Activated T-cell treated with anti-CD3 and anti-CD28 coated beads for 4 hours (primary cell): ENCODE data around the gene COL5A3.

Source experiments
- DNase-seq: peaks from one replicate; pipeline ENCODE4 v3.0.0-alpha.2; 2020

Gene COL5A3

GRCh38 chr19:10009714-10010224, 535 bp downstream of the COL5A3 start:
- DNase-seq = no peak

DNA sequence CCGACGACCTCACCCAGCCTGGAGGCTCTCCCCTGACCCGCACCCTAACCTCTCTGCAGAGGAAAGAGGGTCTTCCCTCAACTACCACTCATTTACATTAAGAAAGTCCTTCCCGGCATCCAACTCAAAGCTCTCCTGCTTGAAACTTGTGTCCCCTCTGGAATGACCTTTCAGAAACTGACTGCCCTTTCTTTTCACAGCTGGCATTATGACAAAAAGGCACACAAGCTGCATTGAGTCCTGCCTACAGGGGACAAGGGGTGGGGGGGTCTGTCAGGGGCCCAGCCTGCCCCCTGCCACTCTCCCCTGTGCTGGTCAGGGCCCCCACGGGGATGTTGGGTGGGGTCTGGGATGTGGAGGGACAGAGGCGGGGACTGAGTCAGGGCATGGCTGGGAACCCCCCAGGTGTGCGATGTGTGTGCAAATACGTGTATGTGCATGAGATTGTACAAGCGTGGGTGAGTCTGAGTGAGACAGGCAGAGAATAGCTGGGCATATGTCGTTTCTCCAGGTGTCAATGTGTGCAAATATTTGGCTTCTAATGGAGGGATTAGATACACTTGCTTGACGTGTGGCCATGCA, 2.0 kb downstream of the COL5A3 start:
- DNase-seq = no peak

DNA sequence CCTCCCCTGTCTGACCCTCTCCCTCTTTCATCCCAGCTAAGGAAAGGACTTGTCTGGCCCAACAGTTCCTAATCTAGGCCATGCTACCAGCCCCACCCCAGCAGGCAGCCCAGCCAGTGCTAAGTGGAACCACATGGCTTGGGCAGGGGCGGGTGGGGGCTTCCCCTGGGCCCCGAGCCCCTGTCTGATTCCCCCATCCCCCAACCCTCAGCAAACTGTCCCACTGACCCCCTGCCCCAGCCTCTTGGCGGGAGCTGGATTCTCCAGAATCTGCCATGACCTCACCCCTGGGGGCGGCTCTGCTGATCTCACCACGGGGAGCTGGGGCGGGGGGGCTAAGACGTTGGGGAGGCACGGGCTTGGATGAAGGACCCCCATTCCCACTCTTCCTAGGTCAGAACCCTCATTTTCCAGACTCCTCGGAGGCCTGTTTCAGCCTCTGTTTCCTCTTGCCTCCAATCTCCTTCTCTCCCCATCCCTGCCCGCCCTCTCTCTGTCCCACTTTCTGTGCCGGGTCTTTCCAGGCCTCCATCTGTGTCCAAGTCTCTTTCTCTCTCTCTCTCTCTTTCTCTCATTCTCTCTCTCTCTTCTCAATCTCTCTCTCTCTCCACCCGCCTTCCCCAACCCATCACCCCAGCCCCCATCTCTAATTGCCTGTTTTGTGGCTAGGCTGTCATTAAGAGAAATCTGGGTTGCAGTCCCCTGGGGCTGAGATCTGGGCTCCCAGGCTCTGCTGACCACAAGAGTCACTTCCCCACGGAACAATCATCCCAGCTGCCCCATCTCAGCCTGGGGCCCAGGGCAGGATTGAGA, 2.7 kb downstream of the COL5A3 start:
- no peak for DNase-seq

DNA sequence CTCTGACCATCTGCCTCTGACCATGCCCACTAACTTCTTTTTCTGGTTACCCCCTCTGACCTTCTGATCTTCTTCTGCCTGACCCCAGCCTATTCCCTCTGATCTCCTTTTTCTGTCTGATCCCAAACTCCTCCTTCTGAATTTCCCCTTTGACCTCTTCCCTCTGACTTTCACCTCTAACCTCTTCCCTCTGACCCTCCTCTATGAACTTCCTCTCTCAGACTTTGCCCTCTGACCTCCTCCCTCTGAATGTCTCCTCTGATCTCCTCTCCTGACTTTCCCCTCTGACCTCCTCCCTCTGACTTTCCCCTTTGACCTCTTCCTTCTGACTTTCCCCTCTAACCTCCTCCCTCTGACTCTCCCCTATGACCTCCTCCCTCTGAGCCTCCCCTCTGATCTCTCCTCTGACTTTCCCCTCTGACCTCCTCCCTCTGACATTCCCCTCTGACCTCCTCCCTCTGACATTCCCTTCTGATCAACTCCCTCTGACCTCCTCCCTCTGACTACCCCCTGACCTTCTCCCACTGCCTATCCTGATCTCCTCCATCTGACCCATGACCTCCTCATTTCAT, 3.5 kb downstream of the COL5A3 start:
- no peak for DNase-seq

- no peak for DNase-seq
Measured at GRCh38 chr19:10006335-10006708, 4.0 kb downstream of the COL5A3 start.

DNA sequence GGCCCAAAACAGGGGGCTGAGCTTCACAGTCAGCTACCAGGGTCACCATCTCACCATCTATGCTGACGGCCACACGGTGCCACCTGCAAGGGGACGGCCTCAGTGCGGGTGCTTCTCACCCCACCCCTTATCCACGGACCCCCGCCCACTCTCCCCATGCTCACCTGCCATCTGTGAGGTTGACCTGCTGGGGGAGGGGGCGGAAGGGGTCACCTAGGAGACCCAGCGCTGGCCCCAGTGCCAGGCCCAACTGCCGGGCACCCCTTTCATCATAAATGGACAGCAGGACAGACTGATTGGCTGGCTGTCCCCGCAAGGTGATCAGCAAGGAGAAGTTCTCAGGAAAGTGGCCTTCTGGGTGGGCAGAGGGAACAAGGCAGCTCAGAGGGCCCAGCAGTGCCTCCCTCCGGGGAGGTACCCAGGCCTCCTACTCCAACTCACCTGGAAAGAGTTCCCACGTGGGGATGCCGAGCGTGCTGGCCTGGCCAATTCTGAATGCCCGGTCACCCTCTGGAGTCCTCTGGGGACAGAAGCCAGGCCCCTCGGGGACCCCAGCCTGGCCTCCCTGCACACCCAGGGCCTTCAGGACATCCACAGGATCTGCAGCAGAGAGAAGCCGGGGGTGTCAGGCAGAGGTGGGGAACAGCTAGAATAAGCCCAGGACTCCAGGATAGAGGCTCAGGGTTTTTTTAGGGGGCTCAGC, 4.5 kb downstream of the COL5A3 start:
- no peak for DNase-seq

DNA sequence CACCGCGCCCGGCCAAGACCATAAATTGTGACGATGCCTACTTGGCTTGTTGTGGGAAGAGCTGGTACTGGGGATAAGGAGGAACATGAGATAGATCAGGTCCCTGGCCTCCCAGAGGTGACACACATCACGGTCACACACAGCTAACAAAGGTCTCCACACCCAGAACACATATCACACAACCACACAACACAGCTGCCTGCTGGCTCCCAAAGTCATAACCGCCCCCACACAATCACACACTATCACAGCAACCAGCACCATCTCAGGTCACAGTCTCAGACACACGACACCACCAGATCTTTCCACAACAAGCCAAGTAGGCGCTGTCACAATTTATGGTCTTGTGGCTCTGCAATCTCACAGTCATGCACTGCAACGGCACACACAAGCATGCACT, 5.7 kb downstream of the COL5A3 start:
- DNase-seq = no peak

DNA sequence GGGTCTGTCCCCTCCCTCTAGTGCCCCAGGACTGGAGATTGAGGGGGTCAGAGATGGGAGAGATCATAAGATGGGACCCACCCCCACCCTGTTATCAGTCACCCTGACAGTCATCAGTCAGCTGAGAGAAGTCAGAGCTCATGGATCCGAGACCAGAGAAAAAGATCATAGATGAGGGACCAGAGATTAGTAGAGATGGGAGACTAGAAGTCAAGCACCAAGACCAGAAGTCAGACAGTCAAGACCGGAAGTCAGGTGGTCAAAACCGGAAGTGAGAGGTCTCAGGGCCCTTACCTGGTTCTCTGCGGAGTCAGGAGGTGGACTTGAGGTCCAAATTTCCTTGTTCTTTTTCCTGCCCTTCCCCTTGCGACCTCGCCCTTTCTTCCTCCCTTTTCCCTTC, 7.0 kb downstream of the COL5A3 start:
- DNase-seq = no peak

DNA sequence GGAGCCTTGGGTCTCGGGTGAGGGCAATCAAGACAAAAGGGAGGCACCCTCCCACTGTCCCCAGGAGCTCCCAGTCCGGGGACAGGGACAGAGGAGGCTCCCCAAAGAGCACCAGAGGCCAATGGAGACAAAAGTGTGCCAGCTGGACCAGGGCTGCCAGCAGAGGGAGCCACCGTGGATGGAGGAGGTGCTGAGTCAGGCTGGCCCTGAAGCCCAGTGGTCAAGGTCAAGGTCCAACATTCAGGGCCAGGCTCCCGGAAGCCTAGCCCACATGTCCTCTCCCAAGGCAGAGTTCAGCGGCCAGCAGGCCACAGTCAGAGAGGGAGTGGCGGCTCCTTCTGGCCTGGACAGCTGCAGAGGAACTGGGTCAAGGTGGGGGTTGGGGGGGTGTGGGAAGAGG, 8.4 kb downstream of the COL5A3 start:
- no peak for DNase-seq

- peak; percentile 56 for DNase-seq
Measured at GRCh38 chr19:10000171-10000826, 10.0 kb downstream of the COL5A3 start.

DNA sequence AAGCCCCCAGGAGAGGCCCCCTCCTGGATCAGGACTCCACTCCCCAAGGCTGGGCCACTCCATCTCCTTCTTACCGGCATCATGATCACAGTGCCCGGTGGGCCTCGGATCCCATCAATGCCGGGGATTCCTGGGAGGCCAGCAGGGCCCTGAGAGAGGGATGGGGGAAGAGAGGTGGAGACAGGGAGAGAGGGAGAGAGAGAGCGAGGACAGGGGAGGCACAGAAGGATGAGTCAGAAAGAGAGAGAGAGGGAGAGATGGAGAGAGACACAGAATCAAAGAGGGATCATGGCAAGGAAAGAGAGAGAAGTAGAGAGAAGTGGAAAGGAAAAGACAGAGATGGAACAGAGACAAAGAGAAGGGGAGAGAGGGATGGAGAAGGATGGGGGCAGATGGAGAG, 13.8 kb downstream of the COL5A3 start:
- no peak for DNase-seq

- DNase-seq = no peak
Measured at GRCh38 chr19:9995999-9996398, 14.3 kb downstream of the COL5A3 start.

- no peak for DNase-seq
Measured at GRCh38 chr19:9995084-9995483, 15.2 kb downstream of the COL5A3 start.

DNA sequence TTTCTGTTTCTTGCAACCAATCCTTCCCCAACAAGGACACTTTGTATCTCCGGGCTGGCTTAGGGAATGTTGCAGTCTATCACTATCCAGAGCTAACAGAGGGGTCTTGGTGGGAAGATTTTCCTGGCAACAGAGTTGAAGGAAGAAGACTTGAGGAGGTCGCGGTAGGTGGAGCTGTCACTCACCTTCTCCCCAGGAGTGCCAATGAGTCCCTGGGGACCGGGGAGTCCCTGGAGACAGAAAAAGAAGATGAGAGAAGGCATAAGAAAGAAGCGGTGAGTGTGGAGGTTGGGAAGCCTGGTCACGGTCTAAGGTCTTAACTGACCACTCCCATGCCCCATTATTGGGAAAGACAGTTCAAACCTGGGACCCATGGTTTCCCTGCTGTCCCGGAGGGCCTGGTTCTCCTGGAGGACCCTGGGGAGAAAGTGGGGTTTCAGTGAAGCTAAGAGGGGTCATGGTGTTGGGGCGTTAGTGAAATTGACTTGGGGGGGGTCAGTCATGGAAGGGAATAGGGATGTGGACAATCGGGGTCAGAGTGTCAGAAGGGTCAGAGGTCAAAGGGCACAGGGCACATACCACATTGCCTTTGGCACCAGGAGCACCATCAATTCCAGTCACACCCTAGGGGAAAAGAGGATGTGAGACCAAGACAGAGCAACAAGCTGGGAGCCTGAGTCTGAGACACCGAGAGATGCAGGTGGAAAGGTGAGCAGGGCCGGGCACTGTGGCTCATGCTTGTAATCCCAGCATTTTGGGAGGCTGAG, 18.7 kb downstream of the COL5A3 start:
- DNase-seq = no peak

DNA sequence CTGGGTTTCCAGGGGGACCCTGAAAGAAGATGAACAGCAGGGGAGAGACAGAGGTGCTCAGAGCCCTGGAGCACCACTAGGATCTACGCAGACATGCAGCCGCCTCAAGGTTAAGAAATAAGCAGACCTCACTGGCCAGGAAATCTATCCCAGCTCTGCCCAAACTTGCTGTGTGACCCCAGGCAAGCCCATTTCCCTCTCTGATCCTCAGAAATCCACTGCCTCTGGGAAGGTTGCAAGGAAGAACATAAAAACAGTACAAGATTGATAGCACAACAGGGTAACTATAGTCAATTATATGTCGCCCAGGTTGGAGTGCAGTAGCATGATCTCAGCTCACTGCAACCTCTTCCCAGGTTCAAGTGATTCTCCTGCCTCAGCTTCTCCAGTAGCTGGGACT, 20.8 kb downstream of the COL5A3 start:
- DNase-seq = no peak

DNA sequence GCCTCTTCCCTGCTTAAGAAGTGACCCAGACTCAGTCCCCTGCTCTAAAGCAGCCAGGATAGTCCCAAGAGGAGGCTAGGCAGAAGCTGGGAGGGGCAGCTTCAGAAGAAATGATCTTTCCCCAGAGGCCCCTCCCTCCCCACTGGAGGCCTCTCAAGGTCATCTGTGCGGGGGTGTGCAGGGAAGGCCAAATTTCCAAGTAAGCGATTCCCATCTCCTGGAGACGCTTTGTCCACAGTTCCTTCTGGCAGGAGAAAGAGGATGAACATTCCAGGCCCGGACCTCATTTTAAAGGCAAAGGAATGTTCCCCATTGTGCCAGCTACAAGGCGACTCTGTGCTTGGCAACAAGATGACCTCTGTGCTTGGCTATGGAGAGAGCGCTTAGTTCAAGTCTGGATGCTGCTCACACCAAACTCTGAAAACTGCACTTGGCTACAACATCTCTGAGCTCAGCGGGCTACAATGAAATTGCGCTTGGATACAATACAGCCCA, 23.5 kb downstream of the COL5A3 start:
- no peak for DNase-seq

- no peak for DNase-seq
Measured at GRCh38 chr19:9981406-9982260, 28.7 kb downstream of the COL5A3 start.

DNA sequence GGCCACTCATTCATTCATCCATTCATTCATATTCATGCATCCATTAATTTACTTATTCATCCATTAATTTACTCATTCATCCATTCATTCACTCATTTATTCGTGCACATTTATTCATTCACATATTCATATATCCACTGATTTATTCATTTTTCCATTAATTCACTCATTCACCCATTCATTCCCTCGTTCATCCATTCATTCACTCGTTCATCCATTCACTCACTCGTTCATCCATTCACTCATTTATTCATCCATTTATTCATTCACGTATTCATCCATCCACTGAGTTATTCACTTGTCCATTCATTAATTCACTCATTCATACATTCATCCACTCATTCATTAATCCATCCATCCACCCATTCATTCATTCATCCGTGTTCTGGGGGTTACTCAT, 38.2 kb downstream of the COL5A3 start:
- no peak for DNase-seq

DNA sequence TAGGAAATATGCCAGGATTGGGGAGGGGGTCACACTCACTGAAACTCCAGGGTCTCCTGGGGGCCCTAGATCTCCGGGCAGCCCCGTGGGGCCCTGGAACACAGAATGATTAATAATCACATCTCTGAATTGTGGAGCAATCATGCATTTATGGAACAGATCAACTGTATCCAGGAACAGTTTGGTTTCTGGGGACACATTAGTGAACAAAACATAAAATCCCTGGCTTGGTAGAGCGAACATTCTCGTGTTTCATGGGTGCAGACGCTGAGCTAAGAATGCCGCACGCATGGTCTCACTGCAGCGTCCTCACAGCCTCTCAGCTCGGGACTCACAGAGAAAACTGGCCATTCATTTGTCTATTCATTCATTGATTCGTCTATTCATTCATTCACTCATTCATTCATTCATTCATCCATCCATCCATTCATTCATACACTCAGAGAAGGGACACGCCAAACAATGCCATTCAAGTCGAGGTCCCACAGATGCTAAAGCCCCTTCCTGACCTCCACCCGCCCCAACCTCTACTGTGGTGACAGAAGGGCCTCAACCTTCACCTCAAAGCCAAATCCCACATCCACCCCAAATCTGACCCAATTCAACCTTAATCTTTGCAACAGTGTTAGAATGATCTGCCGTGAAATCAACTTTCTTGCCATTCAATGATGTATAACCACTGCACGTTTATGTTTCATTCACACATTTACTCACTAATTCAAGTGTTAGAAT, 39.0 kb downstream of the COL5A3 start:
- DNase-seq = no peak

DNA sequence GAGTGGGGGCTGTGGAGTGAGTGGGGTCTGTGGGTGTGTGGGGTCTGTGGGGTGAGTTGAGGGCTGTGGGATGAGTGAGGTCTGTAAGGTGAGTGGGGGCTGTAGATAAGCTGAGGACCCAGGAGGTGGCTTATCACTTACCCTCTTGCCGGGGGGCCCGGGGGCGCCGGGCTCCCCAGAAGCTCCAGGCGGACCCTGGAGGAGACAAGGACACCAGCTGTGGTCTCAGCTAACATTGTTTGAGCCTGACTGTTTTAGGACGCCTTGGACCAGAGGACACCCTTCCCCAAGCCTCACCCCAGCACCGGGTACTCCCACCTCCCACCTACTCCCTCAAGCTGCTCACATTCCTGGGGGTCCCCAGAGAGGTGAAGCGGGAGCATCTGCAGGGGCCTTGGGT, 39.8 kb downstream of the COL5A3 start:
- no peak for DNase-seq

- no peak for DNase-seq
Measured at GRCh38 chr19:9969688-9969975, 40.7 kb downstream of the COL5A3 start.
